Karpas-422 (cell line): Measurements from ENCODE around the gene ARHGAP9. TPM values are rescaled to one million over a fixed set of nuclear protein-coding genes. Genes with fewer than 3 reads are reported as not detected.
"Not testable (repeated sequence)": the region's sequence is repeated elsewhere in the genome, so short reads cannot be mapped to it uniquely, and the experiment has no call there.

Experiments used
- DNase-seq: peaks from one replicate; pipeline ENCODE4 v3.0.0-alpha.2; 2015
- H2AFZ ChIP-seq: fragments of 200-600 bp; sonication (generic); 2 replicates; pipeline ENCODE4 v1.6.1; 2014; ENCODE audit warnings: antibody characterized with exemption, low read length, mixed read lengths
- H3K27ac ChIP-seq: fragments of 200-600 bp; sonication (generic); 2 replicates; pipeline ENCODE4 v1.5.1; 2014; ENCODE audit warnings: mild to moderate bottlenecking, low read length, moderate library complexity
- H3K27me3 ChIP-seq: fragments of 200-600 bp; sonication (generic); 2 replicates; pipeline ENCODE4 v1.6.1; 2014; ENCODE audit warnings: low read length, mixed read lengths
- H3K36me3 ChIP-seq: fragments of 200-600 bp; sonication (generic); 2 replicates; pipeline ENCODE4 v1.6.1; 2014; ENCODE audit warnings: low read length, mixed read lengths; ENCODE audit not compliant: insufficient read depth
- H3K4me1 ChIP-seq: fragments of 200-600 bp; sonication (generic); 2 replicates; pipeline ENCODE4 v1.6.1; 2014; ENCODE audit warnings: mild to moderate bottlenecking, low read length, mixed read lengths
- H3K4me2 ChIP-seq: fragments of 200-600 bp; sonication (generic); 2 replicates; pipeline ENCODE4 v1.6.1; 2014; ENCODE audit warnings: low read length, low read depth, mild to moderate bottlenecking; ENCODE audit not compliant: poor library complexity, severe bottlenecking
- H3K4me3 ChIP-seq: fragments of 200-600 bp; sonication (generic); 2 replicates; pipeline ENCODE4 v1.5.1; 2014; ENCODE audit warnings: mild to moderate bottlenecking, antibody characterized with exemption, low read length, mixed read lengths
- H3K79me2 ChIP-seq: fragments of 200-600 bp; sonication (generic); 2 replicates; pipeline ENCODE4 v1.6.1; 2014; ENCODE audit warnings: mild to moderate bottlenecking, low read length, mixed read lengths
- H3K9ac ChIP-seq: fragments of 200-600 bp; sonication (generic); 2 replicates; pipeline ENCODE4 v1.6.0; 2014; ENCODE audit warnings: low read length
- H3K9me2 ChIP-seq: fragments of 200-600 bp; sonication (generic), shearing (Covaris generic); replicated peaks from 2 replicates; pipeline ENCODE4 v1.6.0; 2014; ENCODE audit warnings: mild to moderate bottlenecking, low read length, moderate library complexity; ENCODE audit not compliant: insufficient read depth
- H3K9me3 ChIP-seq: fragments of 300-700, 200-600 bp; sonication (generic); 2 replicates; pipeline ENCODE4 v1.6.1; 2014; ENCODE audit warnings: low read length, mixed read lengths
- H4K20me1 ChIP-seq: fragments of 200-600 bp; sonication (generic); 2 replicates; pipeline ENCODE4 v1.6.1; 2014; ENCODE audit warnings: mild to moderate bottlenecking, antibody characterized with exemption, low read length, low read depth; ENCODE audit not compliant: insufficient read depth
- total RNA-seq: library from RNA; depleted of rRNA; stranded (reverse); fragments of >200 nt; shearing (Covaris generic); gene quantifications from 2 replicates; pipeline ENCODE4 v1.2.3, GENCODE V29; 2014; ENCODE audit warnings: low replicate concordance

Gene ARHGAP9
- total RNA-seq, 1 experiment from 2014 or later: 12.3 TPM

DNA sequence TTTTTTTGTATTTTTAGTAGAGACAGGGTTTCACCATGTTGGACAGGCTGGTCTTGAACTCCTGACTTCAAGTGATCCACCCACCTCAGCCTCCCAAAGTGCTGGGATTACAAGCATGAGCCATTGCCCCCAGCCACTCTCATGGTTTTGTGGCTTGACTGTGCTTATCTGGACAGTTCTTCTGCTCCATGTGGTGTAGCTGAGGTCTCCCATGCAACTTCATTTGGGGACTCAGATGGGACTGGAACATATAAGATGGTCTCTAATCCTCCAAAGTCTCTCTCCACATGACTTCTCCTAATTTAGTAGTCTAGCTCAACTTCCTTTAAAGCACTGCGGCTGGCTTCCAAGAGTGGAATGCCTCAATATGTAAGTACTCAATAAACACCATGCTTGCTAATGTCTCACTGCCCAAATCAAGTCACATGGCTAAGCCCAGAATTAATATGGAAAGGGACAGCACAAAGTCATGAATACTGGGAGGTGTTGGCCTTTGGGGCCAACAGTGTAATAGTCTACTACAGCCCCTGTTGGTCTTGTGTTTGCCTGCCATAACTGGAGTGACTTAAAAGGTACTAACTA lies 37.7 kb downstream of the ARHGAP9 start:
- peak; percentile 25 for DNase-seq
- Histone ChIP-seq H3K79me2 (no peaks in the 10 kb centered on the region), H3K9me2 (no peaks in the 10 kb centered on the region), H3K4me2 (no peak overlapping the region), H3K9ac (no peak overlapping the region), H3K27ac (no peak overlapping the region), H2AFZ (no peak overlapping the region), H3K4me3 (no peak overlapping the region), H3K36me3 (no peaks in the 10 kb centered on the region), H3K9me3 (no peaks in the 10 kb centered on the region), H3K27me3 (peaks cover 4% of the 10 kb centered on the region; the same call in 1 of the 2 replicates), H3K4me1 (no peaks in the 10 kb centered on the region), H4K20me1 (no peaks in the 10 kb centered on the region)

DNA sequence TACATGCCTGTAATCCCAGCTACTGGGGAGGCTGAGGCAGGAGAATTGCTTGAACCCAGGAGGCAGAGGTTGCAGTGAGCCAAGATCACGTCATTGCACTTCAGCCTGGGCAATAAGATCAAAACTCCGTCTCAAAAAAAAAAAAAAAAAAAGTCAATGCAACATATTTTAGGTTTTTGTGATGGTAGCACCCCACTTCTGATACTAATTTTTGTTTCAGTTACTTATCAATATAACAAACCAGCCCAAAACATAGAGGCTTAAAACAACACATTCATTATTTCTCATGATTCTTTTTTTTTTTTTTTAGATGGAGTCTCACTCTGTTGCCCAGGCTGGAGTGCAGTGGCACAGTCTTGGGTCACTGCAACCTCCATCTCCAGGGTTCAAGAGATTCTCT lies 38.3 kb downstream of the ARHGAP9 start:
- H3K4me3 ChIP-seq, H3K27ac ChIP-seq, H4K20me1 ChIP-seq, H3K9me3 ChIP-seq, H3K79me2 ChIP-seq, H3K9ac ChIP-seq, H3K4me1 ChIP-seq, H3K9me2 ChIP-seq, H3K36me3 ChIP-seq, H3K4me2 ChIP-seq, H3K27me3 ChIP-seq, H2AFZ ChIP-seq: not testable (repeated sequence)
- DNase-seq: peak; percentile 30

DNA sequence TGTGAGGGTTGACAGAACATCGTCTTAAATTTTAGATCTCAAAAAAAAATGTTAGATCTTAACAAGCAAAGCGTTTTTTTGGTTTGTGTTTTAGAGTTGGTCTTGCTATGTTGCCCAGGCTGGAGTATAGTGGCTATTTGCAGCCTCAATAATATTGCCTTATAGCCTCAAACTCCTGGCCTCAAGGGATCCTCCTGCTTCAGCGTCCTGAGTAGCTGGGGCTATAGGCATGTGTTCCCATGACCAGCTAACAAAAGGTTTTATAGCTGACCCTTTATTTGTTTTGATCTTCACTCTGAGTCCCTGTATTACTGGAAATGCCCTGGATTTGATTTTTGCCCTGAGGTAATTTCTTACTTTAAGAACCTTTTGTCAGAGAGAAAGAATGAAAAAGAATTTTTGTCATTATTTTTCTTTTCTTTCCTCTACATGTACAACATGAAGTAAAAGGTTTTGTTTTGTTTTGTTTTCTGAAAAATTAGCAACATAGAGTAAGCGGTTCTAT lies 39.9 kb downstream of the ARHGAP9 start:
- Histone ChIP-seq H3K4me3 (no peak overlapping the region), H3K4me2 (no peak overlapping the region), H3K9ac (no peak overlapping the region), H4K20me1 (no peaks in the 10 kb centered on the region), H3K36me3 (no peaks in the 10 kb centered on the region), H3K79me2 (no peaks in the 10 kb centered on the region), H3K9me3 (no peaks in the 10 kb centered on the region), H3K27ac (no peak overlapping the region), H3K27me3 (peaks cover 4% of the 10 kb centered on the region; the same call in 1 of the 2 replicates), H3K4me1 (no peaks in the 10 kb centered on the region), H2AFZ (no peak overlapping the region), H3K9me2 (no peaks in the 10 kb centered on the region)
- no peak for DNase-seq

DNA sequence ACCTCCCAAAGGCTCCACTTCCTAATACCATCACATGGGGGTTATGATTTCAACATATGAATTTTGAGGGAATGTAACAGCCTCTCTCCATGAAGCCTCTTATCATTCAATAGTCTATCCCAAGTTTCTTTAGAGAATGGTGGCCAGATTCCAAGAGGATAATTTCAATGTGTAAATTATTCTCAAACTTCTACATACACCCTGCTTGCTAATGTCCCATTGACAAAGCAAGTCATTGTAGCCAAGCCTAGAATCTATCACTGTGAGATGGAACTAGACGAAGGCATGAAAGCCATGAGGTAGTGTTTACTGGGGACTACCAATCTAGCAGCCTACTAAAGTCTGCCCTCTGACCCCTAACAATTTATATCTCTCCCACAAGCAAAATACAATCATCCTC lies 41.3 kb downstream of the ARHGAP9 start:
- Histone ChIP-seq H3K9me2 (no peaks in the 10 kb centered on the region), H3K4me2 (no peak overlapping the region), H4K20me1 (no peaks in the 10 kb centered on the region), H3K36me3 (no peaks in the 10 kb centered on the region), H3K79me2 (no peaks in the 10 kb centered on the region), H2AFZ (no peak overlapping the region), H3K4me1 (no peaks in the 10 kb centered on the region), H3K4me3 (no peak overlapping the region), H3K9ac (no peak overlapping the region), H3K27me3 (peaks cover 4% of the 10 kb centered on the region; the same call in 1 of the 2 replicates), H3K27ac (no peak overlapping the region), H3K9me3 (no peaks in the 10 kb centered on the region)
- no peak for DNase-seq

DNA sequence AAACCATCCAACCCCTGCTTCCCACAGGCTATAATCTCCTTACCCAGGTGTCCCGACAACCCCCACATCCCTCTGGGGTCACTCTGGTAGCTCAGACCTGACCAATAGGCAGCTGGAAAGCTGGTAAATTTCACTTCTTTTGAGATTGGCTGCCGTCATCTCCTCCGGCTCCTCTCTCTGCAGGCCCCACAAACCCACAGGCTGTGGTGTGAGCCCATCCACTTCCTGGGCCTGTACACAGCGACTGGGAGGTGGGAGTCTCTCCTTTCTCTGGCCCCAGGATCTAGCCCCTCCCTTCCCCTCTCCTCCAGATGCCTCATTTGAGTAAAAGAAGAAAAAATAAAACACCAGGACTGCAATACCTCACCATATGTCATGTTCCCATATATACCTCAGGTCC lies 44.4 kb downstream of the ARHGAP9 start:
- Histone ChIP-seq H3K9me2 (no peaks in the 10 kb centered on the region), H4K20me1 (no peaks in the 10 kb centered on the region), H3K36me3 (no peaks in the 10 kb centered on the region), H3K27ac (no peak overlapping the region), H3K4me3 (no peak overlapping the region), H3K79me2 (peaks cover under 1% of the 10 kb centered on the region; the same call in 1 of the 2 replicates), H3K9me3 (no peaks in the 10 kb centered on the region), H3K27me3 (peaks cover 4% of the 10 kb centered on the region; the same call in 1 of the 2 replicates), H3K9ac (no peak overlapping the region), H3K4me2 (no peak overlapping the region), H2AFZ (no peak overlapping the region), H3K4me1 (peaks cover 8% of the 10 kb centered on the region)
- no peak for DNase-seq

DNA sequence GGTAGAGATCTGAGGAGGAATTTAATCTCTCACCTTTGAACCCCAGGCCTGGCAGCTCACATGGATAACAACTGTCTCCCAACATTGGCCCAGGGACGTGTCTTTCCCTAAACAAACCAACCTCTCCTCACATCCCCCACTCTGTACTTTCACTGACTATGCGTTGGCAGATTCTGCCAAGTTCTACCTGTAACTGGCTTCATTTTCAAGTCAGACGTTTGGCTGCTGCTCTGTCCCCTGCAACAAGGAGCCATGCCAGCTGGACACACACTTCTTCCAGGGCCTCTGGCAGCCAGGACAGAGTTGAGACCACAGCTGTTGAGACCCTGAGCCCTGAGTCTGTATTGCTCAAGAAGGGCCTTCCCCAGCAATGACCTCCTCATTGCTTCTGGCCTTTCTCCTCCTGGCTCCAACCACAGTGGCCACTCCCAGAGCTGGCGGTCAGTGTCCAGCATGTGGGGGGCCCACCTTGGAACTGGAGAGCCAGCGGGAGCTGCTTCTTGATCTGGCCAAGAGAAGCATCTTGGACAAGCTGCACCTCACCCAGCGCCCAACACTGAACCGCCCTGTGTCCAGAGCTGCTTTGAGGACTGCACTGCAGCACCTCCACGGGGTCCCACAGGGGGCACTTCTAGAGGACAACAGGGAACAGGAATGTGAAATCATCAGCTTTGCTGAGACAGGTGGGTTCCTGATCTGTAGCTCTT lies 45.0 kb downstream of the ARHGAP9 start, which contains the start of gene INHBC:
INHBC (plus strand) TSS at position 268 of the 707 bp plus-strand sequence; CDS start at position 371, 103 bp downstream.
- H3K79me2 ChIP-seq: peaks cover 6% of the 10 kb centered on the region
- no peaks in the 10 kb centered on the region for H3K9me2 ChIP-seq
- H4K20me1 ChIP-seq: no peaks in the 10 kb centered on the region
- H3K4me1 ChIP-seq: peaks cover 10% of the 10 kb centered on the region
- no peak within 1 kb of the TSS for H3K27ac ChIP-seq
- H3K27me3 ChIP-seq: peaks cover 4% of the 10 kb centered on the region; the same call in 1 of the 2 replicates
- no peak within 1 kb of the TSS for H3K4me3 ChIP-seq
- no peak for DNase-seq
- no peaks in the 10 kb centered on the region for H3K36me3 ChIP-seq
- no peak within 1 kb of the TSS for H3K4me2 ChIP-seq
- H3K9me3 ChIP-seq: no peaks in the 10 kb centered on the region
- no peak within 1 kb of the TSS for H2AFZ ChIP-seq
- no peak within 1 kb of the TSS for H3K9ac ChIP-seq

DNA sequence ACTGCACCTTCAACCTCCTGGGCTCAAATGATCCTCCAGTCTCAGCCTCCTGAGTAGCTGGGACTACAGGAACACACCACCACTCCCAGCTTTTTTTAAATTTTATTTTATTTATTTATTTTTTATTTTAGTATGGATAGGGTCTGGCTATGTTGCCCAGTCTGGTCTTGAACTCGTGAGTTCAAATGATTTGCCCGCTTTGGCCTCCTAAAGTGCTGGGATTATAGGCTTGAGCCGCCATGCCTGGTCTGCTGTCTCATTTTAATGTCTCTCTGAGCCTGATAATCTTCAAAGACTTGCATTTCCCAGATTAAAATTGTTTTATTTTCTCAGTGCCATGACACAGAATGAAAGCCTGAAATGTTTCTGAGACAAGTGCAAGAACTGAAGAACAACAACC lies 46.3 kb downstream of the ARHGAP9 start:
- Histone ChIP-seq H3K27ac (no peak overlapping the region), H3K27me3 (no peaks in the 10 kb centered on the region), H3K4me1 (peaks cover 20% of the 10 kb centered on the region)

DNA sequence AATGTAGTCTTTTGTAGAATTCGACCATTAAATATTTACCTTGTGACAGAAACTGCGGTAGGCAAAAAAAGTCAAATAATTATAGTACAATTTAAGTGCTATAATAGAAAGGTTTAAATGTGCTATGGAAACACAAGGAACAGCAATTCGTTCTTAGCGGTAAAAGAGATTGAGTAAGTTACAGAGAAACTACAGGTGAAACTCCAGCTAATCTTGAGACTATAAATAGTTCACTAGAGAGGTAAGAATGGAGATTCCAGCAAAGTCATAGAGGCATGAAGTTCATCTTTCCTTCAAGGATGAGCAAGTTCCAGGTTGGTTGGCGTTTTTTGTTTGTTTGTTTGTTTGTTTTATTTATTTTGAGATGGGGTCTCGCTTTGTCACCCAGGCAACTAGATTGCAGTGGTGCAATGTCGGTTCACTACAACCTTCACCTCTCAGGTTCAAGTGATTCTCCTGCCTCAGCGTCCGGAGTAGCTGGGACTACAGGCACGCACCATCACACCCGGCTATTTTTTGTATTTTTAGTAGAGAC lies 47.9 kb downstream of the ARHGAP9 start:
- DNase-seq: no peak
- Histone ChIP-seq H3K27me3 (no peaks in the 10 kb centered on the region), H3K4me3 (peak overlapping the region; percentile 76), H3K4me2 (peak overlapping the region; percentile 84), H3K36me3 (no peaks in the 10 kb centered on the region), H2AFZ (no peak overlapping the region), H3K9me2 (no peaks in the 10 kb centered on the region), H3K9ac (peak overlapping the region; percentile 83), H3K79me2 (peaks cover 28% of the 10 kb centered on the region), H4K20me1 (no peaks in the 10 kb centered on the region), H3K4me1 (peaks cover 20% of the 10 kb centered on the region), H3K9me3 (no peaks in the 10 kb centered on the region), H3K27ac (peak overlapping the region; percentile 79; the same call in 1 of the 2 replicates)

More for the DNA sequence above, 46.3 kb downstream of the ARHGAP9 start:
- no peak overlapping the region for H3K9ac ChIP-seq
- H3K36me3 ChIP-seq: no peaks in the 10 kb centered on the region
- no peaks in the 10 kb centered on the region for H3K9me3 ChIP-seq
- no peak overlapping the region for H3K4me2 ChIP-seq
- DNase-seq: no peak
- H3K9me2 ChIP-seq: no peaks in the 10 kb centered on the region
- peaks cover 18% of the 10 kb centered on the region for H3K79me2 ChIP-seq
- no peak overlapping the region for H3K4me3 ChIP-seq
- H4K20me1 ChIP-seq: no peaks in the 10 kb centered on the region
- no peak overlapping the region for H2AFZ ChIP-seq
